Left colon (tissue), 2 donors: ENCODE measurements around the gene CFAP251. TPM values are rescaled to one million over a fixed set of nuclear protein-coding genes. Genes with fewer than 3 reads are reported as not detected.
A peak's percentile ranks its signal among the peaks of the same experiment; 100 is the strongest.
"Not testable (repeated sequence)": the region's sequence is repeated elsewhere in the genome, so short reads cannot be mapped to it uniquely, and the experiment has no call there.

ENCODE experiments used
- ATAC-seq: fragments of 200-7000 bp; cut with Tn5 transposase; one replicate; pipeline ENCODE4 v1.9.1; 2020; ENCODE audit warnings: mild to moderate bottlenecking, moderate library complexity
- DNase-seq, 2 donors: peaks; one replicate each; pipeline ENCODE4 v3.0.0-alpha.2; 2020
- intact Hi-C, 2 donors: fragments of 100-400 bp; cut with DNase I in 1 of 2; cut with micrococcal nuclease in 1 of 2; formaldehyde crosslinking; loops; one replicate each; pipeline versions ENCODE4 v1.11.2 to v1.14.0; 2022; cut with DNase I, micrococcal nuclease
- long read RNA-seq: library from polyadenylated mRNA; unstranded; transcript quantifications from one replicate; pipeline ENCODE4 v2.0.0, GENCODE V29; 2021
- total RNA-seq, 2 donors: library from RNA; stranded (reverse); fragmentation: NEBNext Ultra II Directional; extraction: Animal tissue kit (Norgen Biotek cat#: 25700); gene quantifications; one replicate each; pipeline ENCODE4 v1.2.1, GENCODE V29; 2021
- donor health status: DM: no; HTN: no; CAD: no.
- donor health status: DM: yes; HTN: yes; CAD: no.

Gene CFAP251, protein sequence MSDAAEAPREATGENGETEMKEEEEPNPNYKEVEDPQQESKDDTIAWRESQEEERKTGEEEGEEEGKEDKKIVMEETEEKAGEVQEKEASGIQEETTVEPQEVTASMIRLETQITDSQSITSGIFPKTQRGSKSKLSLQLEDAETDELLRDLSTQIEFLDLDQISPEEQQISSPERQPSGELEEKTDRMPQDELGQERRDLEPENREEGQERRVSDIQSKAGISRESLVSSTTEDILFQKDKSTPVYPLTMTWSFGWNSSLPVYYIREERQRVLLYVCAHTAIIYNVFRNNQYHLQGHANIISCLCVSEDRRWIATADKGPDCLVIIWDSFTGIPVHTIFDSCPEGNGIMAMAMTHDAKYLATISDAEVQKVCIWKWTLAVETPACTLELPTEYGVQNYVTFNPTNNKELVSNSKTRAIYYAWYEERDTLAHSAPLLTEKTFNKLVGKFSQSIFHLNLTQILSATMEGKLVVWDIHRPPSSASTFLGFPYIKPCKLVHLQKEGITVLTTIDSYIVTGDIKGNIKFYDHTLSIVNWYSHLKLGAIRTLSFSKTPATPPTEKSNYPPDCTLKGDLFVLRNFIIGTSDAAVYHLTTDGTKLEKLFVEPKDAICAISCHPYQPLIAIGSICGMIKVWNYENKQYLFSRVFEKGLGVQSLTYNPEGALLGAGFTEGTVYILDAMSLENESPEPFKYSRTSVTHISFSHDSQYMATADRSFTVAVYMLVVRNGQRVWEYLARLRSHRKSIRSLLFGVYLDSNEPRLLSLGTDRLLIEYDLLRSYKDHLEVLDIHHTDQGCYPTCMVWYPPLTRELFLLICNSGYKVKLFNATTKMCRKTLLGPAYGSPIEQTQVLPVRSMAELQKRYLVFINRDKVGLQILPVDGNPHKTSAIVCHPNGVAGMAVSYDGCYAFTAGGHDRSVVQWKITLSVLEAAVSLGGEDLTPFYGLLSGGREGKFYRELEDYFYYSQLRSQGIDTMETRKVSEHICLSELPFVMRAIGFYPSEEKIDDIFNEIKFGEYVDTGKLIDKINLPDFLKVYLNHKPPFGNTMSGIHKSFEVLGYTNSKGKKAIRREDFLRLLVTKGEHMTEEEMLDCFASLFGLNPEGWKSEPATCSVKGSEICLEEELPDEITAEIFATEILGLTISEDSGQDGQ
- under 1 TPM; 0.34 to 0.75 TPM for total RNA-seq
- long read RNA-seq, result 0 reads

DNA sequence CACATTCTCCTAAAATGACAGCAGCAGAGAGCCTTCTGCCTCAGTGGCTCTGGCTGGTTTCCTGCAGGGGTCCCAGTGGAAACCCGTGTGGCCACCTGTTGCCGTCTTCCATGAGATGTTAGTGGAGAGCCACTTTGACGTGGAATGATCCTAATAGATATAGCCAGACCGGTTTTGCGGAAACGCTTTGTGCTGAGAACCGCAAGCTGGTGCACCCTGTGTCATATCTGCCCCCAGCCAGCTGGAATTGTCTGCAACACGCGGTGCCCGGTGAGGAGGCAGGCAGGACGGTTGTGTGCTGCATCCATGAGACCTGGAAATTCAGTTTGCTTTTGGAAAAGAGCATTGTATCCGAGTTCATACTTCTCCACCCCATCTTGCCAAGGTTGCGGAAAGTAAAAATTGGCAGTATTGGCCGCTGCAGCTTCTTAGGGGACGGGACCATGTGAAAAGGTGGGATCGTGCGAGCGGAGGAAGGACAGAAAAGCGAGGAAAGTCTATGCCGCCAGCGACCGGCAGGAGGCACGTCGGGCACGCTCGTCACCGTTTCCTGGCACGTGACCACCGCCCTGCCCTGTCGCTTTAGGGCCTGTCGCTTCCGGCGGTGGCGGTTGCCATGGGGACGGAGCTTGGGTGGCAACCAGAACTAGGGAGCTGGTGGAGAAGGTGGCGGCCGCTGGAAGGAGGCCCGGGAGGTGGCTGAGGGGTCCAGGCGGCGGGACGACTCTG, at the start of gene CFAP251:
TSS of gene CFAP251 (plus strand) at position 643 of the 729 bp plus-strand sequence. CDS start 2,714 bp downstream, outside the sequence.
- DNase-seq (peak; percentile 97 to 100), ATAC-seq (peak; percentile 100)
- intact Hi-C loops, result no loop called here

DNA sequence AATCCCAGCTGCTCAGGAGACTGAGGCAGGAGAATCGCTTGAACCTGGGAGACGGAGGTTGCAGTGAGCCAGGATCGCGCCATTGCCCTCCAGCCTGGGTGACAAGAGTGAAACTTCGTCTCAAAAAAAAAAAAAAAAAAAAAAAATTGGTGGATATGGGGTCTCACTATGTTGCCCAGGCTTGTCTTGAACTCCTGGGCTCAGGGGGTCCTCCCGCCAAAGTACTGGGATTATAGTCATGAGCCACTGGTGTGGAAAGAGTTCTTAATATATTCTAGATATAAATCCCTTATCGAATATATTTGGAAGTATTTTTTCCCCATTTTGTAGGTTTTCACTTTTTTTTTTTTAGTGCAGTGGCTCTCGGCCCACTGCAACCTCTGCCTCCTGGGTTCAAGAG, 49.2 kb upstream of the CFAP251 start:
- DNase-seq, intact Hi-C loops, ATAC-seq: not testable (repeated sequence)

DNA sequence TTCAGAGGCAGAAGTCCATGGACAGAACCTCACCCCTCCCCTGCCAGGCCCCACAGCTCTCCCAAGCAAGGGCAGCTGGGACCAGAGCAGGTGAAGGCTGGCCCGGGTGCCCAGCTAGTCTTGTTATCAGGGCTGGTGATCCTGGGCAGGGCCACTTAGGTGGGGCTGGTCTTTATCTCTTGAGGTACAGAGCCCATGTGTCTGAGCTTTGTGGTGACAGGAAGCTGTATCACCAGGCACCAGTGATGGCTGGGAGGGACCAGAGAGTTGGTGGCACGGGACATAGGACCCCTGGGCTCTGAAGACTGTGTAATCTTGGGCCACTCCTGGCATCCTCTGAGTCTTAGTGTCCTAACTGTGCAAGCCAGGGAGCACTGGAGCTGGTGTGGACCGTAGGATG, 46.9 kb upstream of the CFAP251 start:
- ATAC-seq (no peak), DNase-seq (no peak)
- intact Hi-C loops, result no loop called here

DNA sequence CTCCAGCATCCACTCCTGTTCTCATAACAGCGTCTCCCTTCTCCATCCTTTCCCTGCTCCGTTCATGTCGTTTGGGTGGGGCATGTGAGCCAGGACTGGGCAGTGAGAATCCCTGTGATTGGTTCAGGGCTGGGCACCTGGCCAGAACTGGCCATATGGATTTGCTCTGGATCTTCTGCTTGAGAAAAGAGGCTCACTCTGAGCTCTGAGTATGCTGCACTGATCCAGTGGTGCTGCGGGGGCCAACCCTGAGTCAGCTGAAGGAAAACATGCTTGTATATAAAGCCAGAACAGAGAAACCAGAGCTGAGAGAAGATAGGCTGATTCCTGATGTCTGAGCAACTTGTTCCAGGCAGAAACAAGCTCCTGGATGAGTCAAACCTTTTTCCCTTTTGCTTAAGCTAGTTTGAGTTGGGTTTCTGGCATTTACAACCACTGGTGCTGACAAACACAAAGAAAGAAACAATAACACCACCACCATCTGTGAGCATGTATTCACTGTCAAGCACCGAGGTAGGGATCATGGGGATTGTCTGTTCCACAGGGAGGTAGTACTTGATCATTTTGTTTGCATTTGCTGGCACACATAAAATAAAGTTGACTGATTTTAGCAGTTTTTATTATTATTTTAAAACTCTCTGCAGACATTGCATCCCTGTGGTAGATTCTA, 45.7 kb upstream of the CFAP251 start:
- ATAC-seq (peak; percentile 74), DNase-seq (peak; percentile 65 to 67)
- intact Hi-C loops, result no loop called here

DNA sequence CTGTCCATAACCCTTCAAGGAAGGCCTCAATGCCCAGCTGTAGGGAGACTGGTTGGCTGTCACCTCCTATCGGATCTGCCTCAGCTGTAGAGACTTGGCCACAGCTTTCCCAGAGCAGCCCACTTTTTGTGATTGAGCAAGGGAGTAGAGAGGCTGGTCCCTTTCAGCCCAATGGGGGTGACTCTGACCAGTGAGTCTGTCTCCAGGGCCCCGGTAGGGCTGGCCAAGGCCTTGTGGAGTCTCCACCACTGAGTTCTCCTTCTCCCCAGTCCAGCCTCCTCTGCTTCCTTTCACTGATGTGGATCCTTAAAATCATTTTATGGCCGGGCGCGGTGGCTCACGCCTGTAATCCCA, 45.2 kb upstream of the CFAP251 start:
- DNase-seq (no peak), ATAC-seq (no peak)
- intact Hi-C loops, result no loop called here

DNA sequence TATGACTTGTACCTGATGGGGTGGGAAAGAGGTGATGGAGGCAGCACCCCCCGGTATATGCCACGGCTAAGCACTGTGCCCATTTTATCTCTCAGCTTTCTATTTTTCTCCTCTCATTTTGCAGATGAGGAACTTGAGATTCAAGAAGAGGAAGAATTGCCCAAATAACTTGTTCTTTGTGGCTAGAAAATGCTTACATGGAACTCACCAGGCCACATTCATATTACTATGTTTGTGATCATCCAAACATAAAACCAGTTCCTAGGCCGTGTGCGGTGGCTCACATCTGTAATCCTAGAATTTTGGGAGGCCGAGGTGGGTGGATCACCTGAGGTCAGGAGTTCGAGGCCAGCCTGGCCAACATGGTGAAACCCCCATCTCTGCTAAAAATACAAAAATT, 44.3 kb upstream of the CFAP251 start:
- intact Hi-C loops, result no loop called here
- DNase-seq (no peak), ATAC-seq (no peak)

DNA sequence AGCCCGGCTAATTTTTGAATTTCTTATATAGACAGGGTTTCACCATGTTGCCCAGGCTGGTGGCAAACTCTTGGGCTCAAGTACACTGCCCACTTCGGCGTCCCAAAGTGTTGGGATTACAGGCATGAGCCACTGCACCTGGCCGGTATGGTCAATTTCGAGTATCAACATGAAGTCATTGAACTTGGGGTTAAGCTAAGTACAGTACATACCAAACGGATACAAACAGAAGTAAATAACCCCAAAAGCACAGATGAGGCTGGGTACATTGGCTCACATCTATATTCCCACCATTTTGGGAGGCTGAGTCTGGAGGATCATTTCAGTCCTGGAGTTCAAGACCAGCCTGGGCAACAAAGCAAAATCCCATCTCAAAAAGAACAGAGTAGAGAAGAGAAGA, 42.8 kb upstream of the CFAP251 start:
- DNase-seq (no peak), ATAC-seq (no peak)
- intact Hi-C loops, result no loop called here

DNA sequence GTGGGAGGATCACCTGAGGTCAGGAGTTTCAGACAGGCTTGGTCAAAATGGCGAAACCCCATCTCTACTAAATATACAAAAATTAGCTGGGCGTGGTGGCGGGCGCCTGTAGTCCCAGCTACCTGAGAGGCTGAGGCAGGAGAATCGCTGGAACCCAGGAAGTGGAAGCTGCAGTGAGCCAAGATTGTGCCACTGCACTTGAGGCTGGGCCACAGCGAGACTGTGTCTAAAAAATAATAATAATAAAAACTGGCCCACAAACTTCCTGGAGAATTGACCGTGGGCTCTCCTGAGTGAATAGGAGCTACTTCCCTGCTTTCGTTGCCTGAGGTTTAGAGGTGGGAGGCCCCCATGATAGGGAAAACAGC, 42.3 kb upstream of the CFAP251 start:
- ATAC-seq, DNase-seq, intact Hi-C loops: not testable (repeated sequence)

DNA sequence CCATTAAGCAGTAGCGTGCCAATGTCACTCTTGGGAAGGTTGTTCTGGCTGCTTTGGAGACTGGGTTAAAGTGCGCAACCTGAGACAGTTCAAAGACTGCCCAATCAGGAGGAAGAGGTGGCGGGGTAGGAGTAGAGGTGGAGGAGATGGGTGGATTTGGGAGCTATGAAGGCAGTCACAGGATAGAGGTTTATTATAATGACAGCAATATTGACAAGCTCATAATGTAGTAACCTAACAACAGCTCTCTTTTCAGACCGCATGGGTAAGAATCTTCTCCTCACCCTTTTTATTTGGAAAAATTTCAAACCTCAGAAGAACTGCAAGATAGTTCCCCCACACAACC, 35.1 kb upstream of the CFAP251 start:
- intact Hi-C loops, result no loop called here
- peak; percentile 52 for ATAC-seq
- DNase-seq, result no peak

DNA sequence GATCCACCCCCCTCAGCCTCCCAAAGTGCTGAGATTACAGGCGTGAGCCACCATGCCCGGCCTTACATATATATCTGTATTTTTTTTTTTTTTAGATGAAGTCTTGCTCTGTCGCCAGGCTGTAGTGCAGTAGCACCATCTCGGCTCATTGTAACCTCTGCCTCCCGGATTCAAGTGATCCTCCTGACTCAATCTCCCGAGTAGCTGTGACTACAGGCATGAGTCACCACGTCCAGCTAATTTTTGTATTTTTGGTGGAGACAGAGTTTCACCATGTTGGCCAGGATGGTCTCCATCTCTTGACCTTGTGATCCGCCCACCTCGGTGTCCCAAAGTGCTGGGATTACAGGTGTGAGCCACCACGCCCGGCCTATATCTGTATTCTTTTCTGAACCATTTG, 33.3 kb upstream of the CFAP251 start:
- ATAC-seq, result not testable (repeated sequence)

DNA sequence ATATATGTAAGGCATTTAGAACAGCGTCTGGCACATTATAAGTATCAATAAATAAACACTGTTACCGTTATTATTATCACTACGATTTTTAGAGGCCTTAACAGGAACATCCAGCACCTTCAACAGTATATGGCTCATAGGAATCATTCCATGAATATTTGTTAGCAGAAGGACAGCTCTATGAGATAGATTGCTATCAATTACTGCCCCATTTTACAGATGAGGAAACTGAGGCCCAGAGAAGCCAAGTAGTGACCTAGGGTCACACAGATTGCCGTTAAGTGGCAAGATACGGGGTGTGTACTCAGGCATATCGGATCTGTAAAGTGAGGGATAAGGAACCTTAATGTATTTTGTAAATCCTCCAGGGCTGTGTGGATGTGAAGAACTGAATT, 30.3 kb upstream of the CFAP251 start:
- ATAC-seq (no peak), DNase-seq (no peak)
- intact Hi-C loops, result no loop called here

More for the DNA sequence above, 33.3 kb upstream of the CFAP251 start:
- DNase-seq, intact Hi-C loops: not testable (repeated sequence)

DNA sequence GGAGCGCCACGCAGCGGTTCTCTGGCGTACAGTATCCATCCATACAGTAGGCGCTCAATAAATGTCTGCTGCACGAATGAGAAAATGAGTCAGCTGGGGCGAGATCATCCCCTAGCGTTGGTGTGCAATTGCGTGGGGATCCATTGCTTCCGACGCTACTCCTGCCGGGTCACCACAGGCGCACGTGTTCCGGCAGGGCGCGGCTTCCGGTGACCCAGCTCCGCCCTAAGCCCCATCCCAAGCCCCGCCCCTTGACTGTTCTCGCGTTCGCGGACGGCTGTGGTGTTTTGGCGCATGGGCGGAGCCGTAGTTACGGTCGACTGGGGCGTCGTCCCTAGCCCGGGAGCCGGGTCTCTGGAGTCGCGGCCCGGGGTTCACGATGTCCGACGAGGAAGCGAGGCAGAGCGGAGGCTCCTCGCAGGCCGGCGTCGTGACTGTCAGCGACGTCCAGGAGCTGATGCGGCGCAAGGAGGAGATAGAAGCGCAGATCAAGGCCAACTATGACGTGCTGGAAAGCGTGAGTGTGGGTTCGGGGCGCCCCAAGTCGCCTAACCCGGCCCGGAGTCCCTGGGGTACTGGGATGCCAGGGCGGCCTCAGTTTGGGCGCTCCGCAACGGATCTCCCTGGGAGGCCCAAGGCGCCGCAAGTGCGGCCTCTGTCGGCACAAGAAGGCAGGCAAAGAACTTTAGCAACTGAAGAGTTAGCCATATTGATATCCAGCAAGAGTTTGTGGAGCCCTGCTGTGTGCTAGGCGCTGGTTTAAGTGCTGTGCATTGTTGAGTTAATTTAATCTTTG, 29.7 kb upstream of the CFAP251 start, which contains the start of gene PSMD9:
TSS of gene PSMD9 (plus strand) at position 313 of the 796 bp plus-strand sequence. CDS start at position 380, 67 bp downstream.
- ATAC-seq (peak; percentile 97), DNase-seq (peak; percentile 98 to 99)
- intact Hi-C loops, result no loop called here

DNA sequence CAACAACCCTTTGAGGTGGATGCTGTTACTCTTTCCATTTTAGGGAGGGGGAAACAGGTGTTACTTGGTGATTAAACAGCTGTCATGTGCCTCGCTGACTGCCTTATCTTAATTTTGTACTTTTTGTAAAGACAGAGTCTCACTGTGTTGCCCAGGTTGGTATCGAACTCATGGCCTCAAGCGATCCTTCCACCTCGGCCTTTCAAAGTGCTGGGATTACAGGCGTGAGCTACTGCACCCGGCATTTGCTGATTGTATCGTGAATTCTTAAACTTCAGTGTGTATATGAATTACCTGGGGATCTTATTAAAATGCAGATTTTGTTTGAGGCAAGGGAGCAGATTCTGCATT, 29.1 kb upstream of the CFAP251 start:
- DNase-seq (no peak), ATAC-seq (no peak)
- intact Hi-C loops, result no loop called here

DNA sequence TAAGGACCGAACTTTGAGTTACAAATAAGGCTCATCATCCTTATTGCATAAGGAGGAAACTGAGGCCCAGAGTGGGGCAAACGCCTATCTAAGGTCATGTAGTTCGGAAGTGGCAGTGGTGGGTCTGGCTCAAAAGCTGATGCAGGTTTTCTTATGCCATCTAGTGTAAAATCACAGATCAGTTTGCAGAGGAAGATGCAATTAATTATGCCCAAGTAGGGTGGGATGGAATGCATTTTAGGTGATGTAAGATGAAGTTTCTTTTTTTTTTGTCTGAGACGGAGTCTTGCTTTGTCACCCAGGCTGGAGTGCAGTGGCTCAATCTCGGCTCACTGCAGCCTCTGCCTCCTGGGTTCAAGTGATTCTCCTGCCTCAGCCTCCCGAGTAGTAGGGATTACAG, 28.7 kb upstream of the CFAP251 start:
- ATAC-seq, DNase-seq, intact Hi-C loops: not testable (repeated sequence)

DNA sequence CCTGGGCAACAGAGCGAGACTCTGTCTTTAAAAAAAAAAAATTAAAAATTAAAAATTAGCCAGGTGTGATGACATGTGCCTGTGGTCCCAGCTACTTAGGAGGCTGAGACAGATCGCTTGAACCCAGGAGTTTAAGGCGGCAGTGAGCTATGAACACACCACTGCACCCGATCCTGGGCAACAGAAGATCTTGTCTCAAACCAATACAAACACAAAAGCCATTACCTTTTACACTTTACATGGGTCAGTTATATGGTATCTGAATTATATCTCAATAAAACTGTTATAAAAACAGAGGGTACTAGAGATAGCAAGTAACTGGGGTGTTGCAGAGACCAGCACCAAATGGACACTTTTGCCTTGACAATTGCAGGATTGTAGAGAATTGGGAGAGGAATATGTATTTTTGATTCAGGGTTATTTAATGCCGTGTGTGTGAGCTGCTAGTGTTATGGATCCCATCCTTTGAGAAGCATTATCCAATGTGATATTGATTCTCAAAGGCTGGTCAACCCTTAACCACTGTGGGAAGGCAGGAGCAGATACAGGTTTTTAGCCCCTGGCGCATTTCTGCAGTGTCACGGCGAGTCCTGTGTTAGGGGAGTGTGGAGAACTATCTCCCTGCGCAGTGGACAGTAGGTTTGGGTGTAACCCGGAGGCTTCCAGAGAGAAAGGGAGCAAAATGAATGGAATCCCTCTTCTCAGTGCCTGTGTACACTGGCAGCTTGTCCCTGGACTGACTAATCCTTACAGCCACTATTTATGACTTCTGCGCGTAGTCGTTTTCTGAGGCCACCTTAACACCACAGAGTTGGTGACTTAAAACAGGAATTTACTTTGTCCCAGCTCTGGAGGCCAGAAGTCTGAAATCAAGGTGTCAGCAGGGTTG, 25.5 kb upstream of the CFAP251 start:
- intact Hi-C loops, result no loop called here
- DNase-seq, result no peak

DNA sequence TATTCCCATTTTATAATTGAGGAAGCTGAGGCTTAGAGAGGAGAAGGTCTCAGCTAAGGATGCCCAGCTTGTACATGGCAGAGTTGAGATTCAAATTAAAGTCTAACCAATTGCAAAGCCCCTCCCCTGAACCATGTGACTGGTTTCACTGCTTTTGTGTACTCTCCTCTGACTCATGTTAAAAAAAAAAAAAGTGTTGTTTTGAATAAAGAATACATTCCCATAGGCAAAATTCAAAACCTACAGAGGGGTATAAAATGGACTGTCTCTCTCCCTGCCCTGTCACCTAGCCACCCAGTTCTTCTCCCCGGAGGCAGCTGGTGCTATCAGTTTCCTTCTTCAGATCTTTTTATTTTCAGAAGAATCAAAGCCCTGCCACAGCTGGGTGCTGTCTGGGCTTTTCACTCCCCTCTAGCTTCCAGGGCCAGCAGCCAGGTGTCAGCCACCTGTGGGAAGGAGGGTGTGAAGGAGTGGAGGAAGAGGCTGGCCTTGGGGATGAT, 24.4 kb upstream of the CFAP251 start:
- DNase-seq, result no peak
- peak; percentile 65 for ATAC-seq
- intact Hi-C loops, result no loop called here

More for the DNA sequence above, 25.5 kb upstream of the CFAP251 start:
- no peak for ATAC-seq
